WTC11 (cell line): ENCODE data around the gene ERBB2. TPM values are rescaled to one million over a fixed set of nuclear protein-coding genes. Genes with fewer than 3 reads are reported as not detected.
A peak's percentile ranks its signal among the peaks of the same experiment; 100 is the strongest.

Experiments used
- ATAC-seq: fragments of 200-7000 bp; cut with Tn5 transposase; 2 replicates; pipeline ENCODE4 v1.10.0; 2021; ENCODE audit warnings: mild to moderate bottlenecking, moderate library complexity
- CTCF ChIA-PET: fragments of 300-600 bp; sonication (Branson Sonifier 250); formaldehyde crosslinking; loops from one replicate; lab custom pipeline; 2021; ENCODE audit warnings: antibody characterized with exemption; lab: Charles Lee
- POLR2A ChIA-PET: fragments of 350-600 bp; sonication (Branson Sonifier 250); formaldehyde crosslinking; loops from one replicate; lab custom pipeline; 2021; ENCODE audit warnings: antibody characterized with exemption; lab: Charles Lee
- DNase-seq: peaks from one replicate; pipeline ENCODE4 v3.0.0; 2021; ENCODE audit warnings: low spot score
- H3K27ac Mint-ChIP-seq: 2 replicates; pipeline ENCODE4 v1.8.0; 2021; ENCODE audit warnings: mixed read lengths
- H3K27me3 Mint-ChIP-seq: 2 replicates; pipeline ENCODE4 v1.8.0; 2021; ENCODE audit warnings: low read depth, mild to moderate bottlenecking, moderate library complexity, mixed read lengths
- H3K36me3 Mint-ChIP-seq: 2 replicates; pipeline ENCODE4 v1.8.0; 2021; ENCODE audit warnings: mixed read lengths
- H3K4me1 Mint-ChIP-seq: 2 replicates; pipeline ENCODE4 v1.8.0; 2022; ENCODE audit warnings: mixed read lengths
- H3K4me3 Mint-ChIP-seq: 2 replicates; pipeline ENCODE4 v1.8.0; 2021; ENCODE audit warnings: mild to moderate bottlenecking, moderate library complexity, mixed read lengths
- H3K9me3 Mint-ChIP-seq: 2 replicates; pipeline ENCODE4 v1.8.0; 2021; ENCODE audit warnings: mixed read lengths
- ATF2 ChIP-seq: sonication (generic); formaldehyde crosslinking; IDR thresholded peaks from 2 replicates; pipeline ENCODE4 v1.8.1; 2022; ENCODE audit warnings: low read depth, missing genetic modification reagents, borderline replicate concordance
- CTCF ChIP-seq: fragments of 200-600 bp; IDR thresholded peaks from 2 replicates; pipeline ENCODE4 v1.8.0; 2022; ENCODE audit warnings: antibody characterized with exemption
- EMX1 ChIP-seq: fragments of 250-450 bp; sonication (Bioruptor Pico); IDR thresholded peaks from 2 replicates; pipeline ENCODE4 v1.8.0; 2021; ENCODE audit warnings: mild to moderate bottlenecking
- ETV6 ChIP-seq: sonication (generic); formaldehyde crosslinking; IDR thresholded peaks from 2 replicates; pipeline ENCODE4 v1.8.1; 2022; ENCODE audit warnings: mild to moderate bottlenecking, missing genetic modification reagents
- GABPB1 ChIP-seq: sonication (generic); formaldehyde crosslinking; IDR thresholded peaks from 2 replicates; pipeline ENCODE4 v1.8.1; 2023; ENCODE audit warnings: mild to moderate bottlenecking, missing genetic modification reagents
- HMGA2 ChIP-seq: fragments of 250-450 bp; sonication (Bioruptor Pico); IDR thresholded peaks from 2 replicates; pipeline ENCODE4 v1.4.0; 2021; ENCODE audit warnings: mild to moderate bottlenecking, moderate library complexity
- JAZF1 ChIP-seq: fragments of 250-450 bp; sonication (Bioruptor Pico); IDR thresholded peaks from 2 replicates; pipeline ENCODE4 v1.9.0; 2021; ENCODE audit warnings: moderate library complexity, mild to moderate bottlenecking, inconsistent platforms
- JUN ChIP-seq: sonication (generic); formaldehyde crosslinking; IDR thresholded peaks from 2 replicates; pipeline ENCODE4 v1.8.0; 2023; ENCODE audit warnings: mild to moderate bottlenecking, missing genetic modification reagents
- MLX ChIP-seq: sonication (generic); formaldehyde crosslinking; IDR thresholded peaks from 2 replicates; pipeline ENCODE4 v1.8.1; 2023; ENCODE audit warnings: mild to moderate bottlenecking, missing genetic modification reagents, moderate library complexity
- MXD4 ChIP-seq: fragments of 250-450 bp; sonication (Bioruptor Pico); IDR thresholded peaks from 2 replicates; pipeline ENCODE4 v1.8.0; 2021; ENCODE audit warnings: mild to moderate bottlenecking, moderate library complexity, borderline replicate concordance
- NFE2L1 ChIP-seq: sonication (generic); formaldehyde crosslinking; IDR thresholded peaks from 2 replicates; pipeline ENCODE4 v1.8.1; 2023; ENCODE audit warnings: missing genetic modification reagents
- NR3C1 ChIP-seq: sonication (generic); formaldehyde crosslinking; conservative IDR thresholded peaks from 2 replicates; pipeline ENCODE4 v1.8.1; 2023; ENCODE audit warnings: low read depth, mild to moderate bottlenecking, missing genetic modification reagents
- RELA ChIP-seq: sonication (generic); formaldehyde crosslinking; IDR thresholded peaks from 2 replicates; pipeline ENCODE4 v1.8.1; 2022; ENCODE audit warnings: missing genetic modification reagents, mild to moderate bottlenecking, borderline replicate concordance
- SP1 ChIP-seq: sonication (generic); formaldehyde crosslinking; conservative IDR thresholded peaks from 2 replicates; pipeline ENCODE4 v1.8.1; 2022; ENCODE audit warnings: missing genetic modification reagents
- USF1 ChIP-seq: sonication (generic); formaldehyde crosslinking; IDR thresholded peaks from 2 replicates; pipeline ENCODE4 v1.8.0; 2022; ENCODE audit warnings: mild to moderate bottlenecking, missing genetic modification reagents
- ZNF121 ChIP-seq: sonication (generic); formaldehyde crosslinking; IDR thresholded peaks from 2 replicates; pipeline ENCODE4 v1.8.0; 2023; ENCODE audit warnings: missing genetic modification reagents
- ZNF138 ChIP-seq: sonication (generic); formaldehyde crosslinking; conservative IDR thresholded peaks from 2 replicates; pipeline ENCODE4 v1.8.1; 2022; ENCODE audit warnings: mild to moderate bottlenecking, moderate library complexity, missing genetic modification reagents
- ZNF281 ChIP-seq: sonication (generic); formaldehyde crosslinking; IDR thresholded peaks from 2 replicates; pipeline ENCODE4 v1.8.0; 2023; ENCODE audit warnings: mild to moderate bottlenecking, missing genetic modification reagents
- ZSCAN18 ChIP-seq: fragments of 250-450 bp; sonication (Bioruptor Pico); IDR thresholded peaks from 2 replicates; pipeline ENCODE4 v2.1.2; 2022; ENCODE audit warnings: mild to moderate bottlenecking, moderate library complexity
- total RNA-seq: library from RNA; stranded (reverse); gene quantifications from 3 replicates; pipeline ENCODE4 v1.2.3, GENCODE V29; 2021

Gene ERBB2
- total RNA-seq, 1 experiment from 2014 or later = 209 TPM

GRCh38 chr17:39750131-39751015 is 50.5 kb downstream of the ERBB2 start:
- DNase-seq = no peak
- POLR2A ChIA-PET = no interaction called here
- Mint-ChIP-seq H3K36me3 (peaks cover 5% of the 10 kb centered on the region; the same call in 1 of the 2 replicates), H3K4me3 (no peak overlapping the region), H3K4me1 (peaks cover 51% of the 10 kb centered on the region), H3K27ac (no peak overlapping the region), H3K9me3 (no peaks in the 10 kb centered on the region), H3K27me3 (peaks cover 11% of the 10 kb centered on the region)
- ATAC-seq = no peak
- CTCF ChIA-PET = interaction anchor here (1.2 to 9.2 kb wide), 2 partner anchors 21 to 54 kb away, joined by 3 to 79 read pairs; partner anchors contain the start of gene MIEN1
- TF ChIP-seq ZNF138 (CRISPR knock-in tag) = no peak
- TF ChIP-seq ATF2 = no peak

GRCh38 chr17:39751016-39751543 is 51.2 kb downstream of the ERBB2 start:
- TF ChIP-seq JAZF1 = no peak
- no peak for TF ChIP-seq HMGA2
- no peak for TF ChIP-seq RELA (CRISPR knock-in tag)
- no peak for TF ChIP-seq GABPB1 (CRISPR knock-in tag)
- no peak for TF ChIP-seq NFE2L1 (CRISPR knock-in tag)
- no peak for TF ChIP-seq EMX1 (CRISPR knock-in tag)
- no peak for TF ChIP-seq JUN (CRISPR knock-in tag)
- no peak for TF ChIP-seq MXD4 (CRISPR knock-in tag)
- peak; percentile 63; the same call in 1 of the 2 replicates for TF ChIP-seq ZNF121 (CRISPR knock-in tag)
- DNase-seq (no peak), ATAC-seq (no peak)
- ChIA-PET CTCF (interaction anchor here (0.6 to 9.2 kb wide), 4 partner anchors 21 to 208 kb away, joined by 3 to 79 read pairs (median 4); partner anchors contain the start of gene MIEN1), POLR2A (interaction anchor here (0.6 kb wide), 1 partner anchor 38 kb away, joined by 3 read pairs; no protein-coding TSS in a partner anchor)
- Mint-ChIP-seq H3K27ac (no peak overlapping the region), H3K36me3 (peaks cover 4% of the 10 kb centered on the region; the same call in 1 of the 2 replicates), H3K4me1 (peaks cover 58% of the 10 kb centered on the region), H3K9me3 (no peaks in the 10 kb centered on the region), H3K4me3 (no peak overlapping the region), H3K27me3 (peaks cover 12% of the 10 kb centered on the region)

- DNase-seq = no peak
- H3K9me3 Mint-ChIP-seq = no peaks in the 10 kb centered on the region
- no peak overlapping the region for H3K4me3 Mint-ChIP-seq
- no peak overlapping the region for H3K27ac Mint-ChIP-seq
- TF ChIP-seq SP1 (CRISPR knock-in tag) (no peak), MLX (CRISPR knock-in tag) (no peak), ZNF121 (CRISPR knock-in tag) (no peak), USF1 (CRISPR knock-in tag) (no peak), NFE2L1 (CRISPR knock-in tag) (no peak), NR3C1 (CRISPR knock-in tag) (no peak), ZSCAN18 (CRISPR knock-in tag) (no peak), ZNF281 (no peak), ETV6 (no peak), CTCF (no peak)
- TF ChIP-seq, all 79 proteins: peak for 0
- H3K27me3 Mint-ChIP-seq = peaks cover 12% of the 10 kb centered on the region
- H3K36me3 Mint-ChIP-seq = no peaks in the 10 kb centered on the region; the same call in 1 of the 2 replicates
- H3K4me1 Mint-ChIP-seq = peaks cover 62% of the 10 kb centered on the region
- ChIA-PET POLR2A (interaction anchor here (0.6 kb wide), 1 partner anchor 38 kb away, joined by 3 read pairs; no protein-coding TSS in a partner anchor), CTCF (interaction anchor here (0.6 to 9.2 kb wide), 9 partner anchors 22 to 207 kb away, joined by 3 to 130 read pairs (median 4); partner anchors contain the start of genes MIEN1 and PNMT)
- no peak for ATAC-seq
Observed at GRCh38 chr17:39751637-39752036, 51.8 kb downstream of the ERBB2 start.
